Measurements from ENCODE around the gene ERVK3-1. TPM values are rescaled to one million over a fixed set of nuclear protein-coding genes. Genes with fewer than 3 reads are reported as not detected.

ERVK3-1 gene
- total RNA-seq, 4 donors from 2014 or later = 27.1 to 38.2 (median 32.4) TPM

DNA sequence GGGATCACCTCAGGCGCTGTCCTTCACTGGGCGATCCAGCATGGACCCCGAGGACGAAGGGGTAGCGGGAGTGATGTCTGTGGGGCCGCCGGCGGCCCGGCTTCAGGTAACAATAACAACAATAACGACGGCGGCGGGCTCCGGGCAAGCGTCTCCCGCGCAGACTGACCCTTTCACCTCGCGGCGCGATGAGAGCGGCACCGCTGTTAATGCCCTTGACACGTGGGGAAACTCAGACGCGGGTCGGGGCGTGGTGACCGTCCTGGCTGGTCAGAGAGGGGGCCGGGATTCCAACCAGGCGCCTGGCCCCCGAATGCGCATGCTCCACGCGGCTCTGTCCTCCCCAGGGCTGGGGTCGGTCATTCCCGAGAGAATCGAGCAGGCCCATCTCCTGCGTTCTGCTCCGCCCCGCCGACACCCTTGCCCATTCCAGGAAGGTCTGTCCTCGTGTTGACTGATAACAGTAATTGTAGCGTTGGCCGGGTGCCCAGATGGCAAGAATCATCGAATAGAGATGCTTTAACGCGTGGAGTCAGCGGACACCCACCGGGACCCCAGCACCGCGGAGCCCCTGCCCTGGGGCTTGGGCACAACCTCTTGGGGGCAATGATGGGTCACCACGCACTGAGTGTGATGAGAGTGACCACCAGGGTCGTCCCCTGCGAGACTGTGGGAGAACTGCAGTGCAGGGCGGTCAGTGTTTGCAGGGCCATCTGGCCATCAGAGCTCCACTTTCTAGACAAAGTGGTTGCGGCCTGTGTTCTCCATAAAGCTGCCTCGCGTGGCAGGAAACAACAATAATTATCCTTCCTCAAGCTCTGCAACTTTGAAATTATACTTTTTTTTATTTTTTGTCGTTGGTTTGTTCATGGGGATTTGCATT lies 25.9 kb upstream of the ERVK3-1 start:
- TF ChIP-seq, protein P1, sequence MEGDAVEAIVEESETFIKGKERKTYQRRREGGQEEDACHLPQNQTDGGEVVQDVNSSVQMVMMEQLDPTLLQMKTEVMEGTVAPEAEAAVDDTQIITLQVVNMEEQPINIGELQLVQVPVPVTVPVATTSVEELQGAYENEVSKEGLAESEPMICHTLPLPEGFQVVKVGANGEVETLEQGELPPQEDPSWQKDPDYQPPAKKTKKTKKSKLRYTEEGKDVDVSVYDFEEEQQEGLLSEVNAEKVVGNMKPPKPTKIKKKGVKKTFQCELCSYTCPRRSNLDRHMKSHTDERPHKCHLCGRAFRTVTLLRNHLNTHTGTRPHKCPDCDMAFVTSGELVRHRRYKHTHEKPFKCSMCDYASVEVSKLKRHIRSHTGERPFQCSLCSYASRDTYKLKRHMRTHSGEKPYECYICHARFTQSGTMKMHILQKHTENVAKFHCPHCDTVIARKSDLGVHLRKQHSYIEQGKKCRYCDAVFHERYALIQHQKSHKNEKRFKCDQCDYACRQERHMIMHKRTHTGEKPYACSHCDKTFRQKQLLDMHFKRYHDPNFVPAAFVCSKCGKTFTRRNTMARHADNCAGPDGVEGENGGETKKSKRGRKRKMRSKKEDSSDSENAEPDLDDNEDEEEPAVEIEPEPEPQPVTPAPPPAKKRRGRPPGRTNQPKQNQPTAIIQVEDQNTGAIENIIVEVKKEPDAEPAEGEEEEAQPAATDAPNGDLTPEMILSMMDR (IDR thresholded peaks at IDR 0.05 in 4 of 5, conservative IDR thresholded peaks at IDR 0.05 in 1 of 5) = no peak
- no peak for TF ChIP-seq POLR2A (IDR thresholded peaks at IDR 0.05)
- DNase-seq (peak; percentile 12 to 20), ATAC-seq (peak; percentile 44 to 55)
- peak overlapping the region; percentile 74 to 82 (median 78) for H3K4me3 ChIP-seq
- intact Hi-C loops (cut with DNase I; ENCODE audit: low total_unique reads) = no loop called here
- in situ Hi-C loops (cut with MboI; ENCODE audit: low sequenced_read_pairs in 4 of 4) = no loop called here
- peaks cover 0 to 3% (median 0%) of the 10 kb centered on the region in 3 donors for H3K9me3 ChIP-seq
- peaks cover 0 to 10% (median 7%) of the 10 kb centered on the region in 3 donors for H3K27me3 ChIP-seq
- H3K36me3 ChIP-seq = peaks cover 0 to 9% of the 10 kb centered on the region in 2 donors
- peak overlapping the region; percentile 72 to 91 (median 83) for H3K27ac ChIP-seq
- peaks cover 4 to 15% of the 10 kb centered on the region in 2 donors for H3K4me1 ChIP-seq

DNA sequence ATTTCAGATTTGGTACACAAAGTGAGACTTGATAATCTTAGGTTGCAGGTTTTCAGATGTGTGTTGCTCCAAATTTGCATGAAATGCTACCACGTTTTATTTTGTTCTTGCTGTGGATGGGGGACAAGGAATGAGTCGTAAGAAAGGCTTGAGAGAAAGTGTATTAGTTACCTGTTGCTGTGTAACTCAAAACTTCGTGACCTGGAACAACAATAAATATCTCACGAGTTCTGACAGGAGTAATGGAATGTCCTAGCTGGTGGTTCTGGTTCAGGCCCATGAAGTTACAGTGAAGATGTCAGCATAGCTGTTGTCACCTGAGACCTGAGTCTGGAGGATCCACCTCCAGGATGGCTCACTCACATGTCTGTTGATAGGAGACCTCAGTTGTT lies 25.3 kb upstream of the ERVK3-1 start:
- Histone ChIP-seq H3K36me3 (peaks cover 0 to 4% of the 10 kb centered on the region in 2 donors), H3K4me1 (peaks cover 4 to 15% of the 10 kb centered on the region in 2 donors), H3K27ac (peak overlapping the region in 1 of 4 donors; percentile 91), H3K27me3 (peaks cover 0 to 10% (median 7%) of the 10 kb centered on the region in 3 donors), H3K9me3 (no peaks in the 10 kb centered on the region), H3K4me3 (peak overlapping the region in 3 of 4 donors; percentile 78 to 82 (median 79))
- intact Hi-C loops (cut with DNase I; ENCODE audit: low total_unique reads) (no loop called here), in situ Hi-C loops (cut with MboI; ENCODE audit: low sequenced_read_pairs in 4 of 4) (no loop called here)
- DNase-seq (no peak), ATAC-seq (no peak)
- TF ChIP-seq, protein P1 (IDR thresholded peaks at IDR 0.05 in 4 of 5, conservative IDR thresholded peaks at IDR 0.05 in 1 of 5) = no peak
- no peak for TF ChIP-seq POLR2A (IDR thresholded peaks at IDR 0.05)

DNA sequence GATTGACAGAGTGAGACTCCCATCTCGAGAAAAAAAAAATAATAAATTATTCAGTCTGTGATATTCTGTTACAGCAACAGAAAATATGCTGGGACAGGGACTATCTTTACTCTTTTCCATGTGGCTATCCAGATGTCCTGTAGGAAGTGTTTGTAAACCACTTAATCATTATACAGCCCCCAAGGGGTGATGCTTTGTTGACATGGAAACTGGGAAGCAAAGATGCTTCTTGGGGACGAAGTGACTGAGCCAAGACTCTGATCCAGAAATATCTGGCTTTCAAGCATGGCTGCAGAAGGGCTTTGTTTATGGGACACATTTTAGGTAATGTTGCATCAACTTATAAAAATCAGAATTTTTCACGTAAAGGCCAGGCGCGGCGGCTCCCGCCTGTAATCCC lies 21.0 kb upstream of the ERVK3-1 start:
- H3K36me3 ChIP-seq = peaks cover 0 to 32% of the 10 kb centered on the region in 2 donors
- ATAC-seq = no peak

DNA sequence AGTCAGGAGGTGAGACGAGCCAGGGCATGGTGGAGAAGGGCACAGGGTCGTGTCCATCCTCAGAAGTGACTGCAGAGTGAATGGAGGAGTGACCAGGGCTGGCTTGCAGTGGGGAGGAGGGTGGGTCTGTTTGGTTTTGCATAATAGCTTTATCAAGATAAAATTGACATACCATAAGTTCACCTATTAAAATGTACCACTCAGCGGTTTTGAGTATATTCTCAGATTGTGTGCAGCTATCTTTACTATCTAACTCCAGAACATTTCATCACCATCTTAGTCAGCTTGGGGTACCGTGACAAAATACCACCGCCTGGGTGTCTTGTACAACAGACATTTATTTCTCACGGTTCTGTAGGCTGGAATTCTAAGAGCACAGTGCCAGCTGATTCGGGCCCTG lies 13.2 kb upstream of the ERVK3-1 start:
- Histone ChIP-seq H3K27ac (no peak overlapping the region), H3K4me1 (no peaks in the 10 kb centered on the region), H3K36me3 (peaks cover 2 to 76% of the 10 kb centered on the region in 2 donors), H3K27me3 (no peaks in the 10 kb centered on the region), H3K4me3 (no peak overlapping the region), H3K9me3 (peaks cover 5 to 7% (median 6%) of the 10 kb centered on the region in 3 donors)
- intact Hi-C loops (cut with DNase I; ENCODE audit: low total_unique reads) = no loop called here
- TF ChIP-seq, protein P1 (IDR thresholded peaks at IDR 0.05 in 4 of 5, conservative IDR thresholded peaks at IDR 0.05 in 1 of 5) = no peak
- no peak for ATAC-seq
- DNase-seq = no peak
- in situ Hi-C loops (cut with MboI; ENCODE audit: low sequenced_read_pairs in 4 of 4) = no loop called here

More for the DNA sequence above, 21.0 kb upstream of the ERVK3-1 start:
- Histone ChIP-seq H3K27ac (no peak overlapping the region), H3K27me3 (peaks cover 0 to 4% (median 4%) of the 10 kb centered on the region in 3 donors), H3K4me1 (peaks cover 4 to 15% of the 10 kb centered on the region in 2 donors), H3K9me3 (peaks cover 0 to 7% (median 0%) of the 10 kb centered on the region in 3 donors), H3K4me3 (no peak overlapping the region)
- no peak for DNase-seq
- in situ Hi-C loops (cut with MboI; ENCODE audit: low sequenced_read_pairs in 4 of 4) (no loop called here), intact Hi-C loops (cut with DNase I; ENCODE audit: low total_unique reads) (no loop called here)
- TF ChIP-seq POLR2A (IDR thresholded peaks at IDR 0.05) = no peak
- TF ChIP-seq, protein P1 (IDR thresholded peaks at IDR 0.05 in 4 of 5, conservative IDR thresholded peaks at IDR 0.05 in 1 of 5) = no peak
